Panc1 (cell line): Measurements from ENCODE around the gene INPP4B. TPM values are rescaled to one million over a fixed set of nuclear protein-coding genes. Genes with fewer than 3 reads are reported as not detected.
A peak's percentile ranks its signal among the peaks of the same experiment; 100 is the strongest.

Source experiments
- ATAC-seq: fragments of 200-7000 bp; cut with Tn5 transposase; 2 replicates; pipeline ENCODE4 v1.9.1; 2020; ENCODE audit warnings: mild to moderate bottlenecking, moderate library complexity
- BruUV-seq: library from RNA; stranded (reverse); fragments of 400-500 nt; replicated peaks from 2 replicates; lab custom pipeline; 2021; lab: Mats Ljungman, UMichigan
- CTCF ChIA-PET: fragments of 300-600 bp; sonication (Branson Sonifier 250); formaldehyde crosslinking; loops from one replicate; lab custom pipeline; 2022; ENCODE audit warnings: antibody characterized with exemption; lab: Charles Lee
- POLR2A ChIA-PET: fragments of 300-600 bp; sonication (Branson Sonifier 250); formaldehyde crosslinking; loops from one replicate; lab custom pipeline; 2022; ENCODE audit warnings: antibody characterized with exemption; lab: Charles Lee
- DNase-seq: peaks from one replicate; pipeline ENCODE4 v3.0.0-alpha.2; 2010; ENCODE audit warnings: low read depth, low spot score
- H3K27ac ChIP-seq: 2 replicates; pipeline ENCODE4 v1.5.1; 2011; ENCODE audit warnings: mild to moderate bottlenecking, low read length, inconsistent platforms
- H3K27me3 ChIP-seq: fragments of 200-500 bp; sonication (Bioruptor generic); 2 replicates; pipeline ENCODE4 v1.6.0; 2014; ENCODE audit warnings: low read length, inconsistent platforms; ENCODE audit not compliant: control insufficient read depth, insufficient read depth
- H3K36me3 ChIP-seq: fragments of 200-500 bp; sonication (Bioruptor generic); 2 replicates; pipeline ENCODE4 v1.5.1; 2014; ENCODE audit warnings: inconsistent platforms, mild to moderate bottlenecking, low read length, moderate library complexity; ENCODE audit not compliant: control insufficient read depth, insufficient read depth
- H3K4me1 ChIP-seq: 2 replicates; pipeline ENCODE4 v1.5.1; 2011; ENCODE audit warnings: inconsistent platforms, mild to moderate bottlenecking, low read length, moderate library complexity; ENCODE audit not compliant: control insufficient read depth, insufficient read depth
- H3K4me3 ChIP-seq, 2 experiments: 2 replicates each; pipeline ENCODE4 v1.5.1; 2011 to 2012; ENCODE audit warnings: low read depth in 2 of 2, low read length in 2 of 2, mild to moderate bottlenecking in 2 of 2, inconsistent platforms in 1 of 2, moderate library complexity in 1 of 2
- H3K9me3 ChIP-seq: fragments of 200-500 bp; sonication (Bioruptor generic); 2 replicates; pipeline ENCODE4 v1.5.1; 2014; ENCODE audit warnings: low read depth, mild to moderate bottlenecking, inconsistent platforms, low read length, moderate library complexity; ENCODE audit not compliant: control insufficient read depth, insufficient read depth
- POLR2AphosphoS5 ChIP-seq: IDR thresholded peaks from 2 replicates; pipeline ENCODE4 v1.6.1; 2012; ENCODE audit warnings: mild to moderate bottlenecking, low read depth, low read length, moderate library complexity
- SIN3A ChIP-seq: IDR thresholded peaks from 2 replicates; pipeline ENCODE4 v1.6.1; 2012; ENCODE audit warnings: low read depth, mild to moderate bottlenecking, low read length, moderate library complexity, borderline replicate concordance; ENCODE audit not compliant: insufficient read depth
- TCF7L2 ChIP-seq: IDR thresholded peaks from 2 replicates; pipeline ENCODE4 v1.6.1; 2011; ENCODE audit warnings: mild to moderate bottlenecking, low read depth, low read length, inconsistent platforms
- in situ Hi-C: cut with HindIII; loops from 2 replicates; pipeline ENCODE4 v1.10.0; 2016; ENCODE audit warnings: low sequenced_read_pairs, low pct_unique_long_range_greater_than_20kb
- intact Hi-C: fragments of 100-400 bp; cut with micrococcal nuclease; formaldehyde crosslinking; loops from one replicate; pipeline ENCODE4 v1.10.0; 2022; ENCODE audit not compliant: unreplicated experiment
- total RNA-seq: library from RNA; stranded (reverse); gene quantifications from one replicate; pipeline ENCODE4 v1.2.1, GENCODE V29; 2021; ENCODE audit not compliant: unreplicated experiment
- TF ChIP-seq, protein P1 (sequence below), 2 experiments: IDR thresholded peaks; 2 replicates each; pipeline ENCODE4 v1.6.1; 2011 to 2012; ENCODE audit warnings: low read depth in 2 of 2, control low read depth in 1 of 2, low read length in 1 of 2, mild to moderate bottlenecking in 1 of 2, moderate library complexity in 1 of 2; ENCODE audit not compliant: insufficient read depth in 1 of 2
- TF ChIP-seq, protein P2 (sequence below): fragments of 450-650 bp; IDR thresholded peaks from 2 replicates; pipeline ENCODE4 v1.5.1; 2017; ENCODE audit warnings: mild to moderate bottlenecking

INPP4B gene
- total RNA-seq, 1 experiment from 2014 or later: 4.5 TPM

DNA sequence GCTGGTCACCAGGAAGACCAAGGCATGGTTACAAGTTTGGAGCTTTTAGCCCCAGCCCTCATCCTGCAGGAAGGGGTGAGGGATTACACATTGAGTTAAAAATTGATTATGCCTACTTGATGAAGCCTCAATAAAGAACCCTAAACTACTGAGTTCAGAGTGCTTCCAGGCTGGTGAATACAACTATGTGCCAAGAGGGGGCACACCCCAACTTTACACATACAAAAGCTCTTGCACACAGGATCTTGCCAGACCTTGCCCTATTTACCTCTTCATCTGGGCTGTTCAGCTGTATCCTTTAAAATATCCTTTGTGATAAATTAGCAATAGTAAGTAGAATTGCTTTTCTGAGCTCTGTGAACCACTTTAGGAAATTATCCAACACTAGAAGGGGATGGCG is 489.3 kb downstream of the INPP4B start:
- TF ChIP-seq POLR2AphosphoS5 (no peak), SIN3A (no peak), TCF7L2 (no peak)
- TF ChIP-seq, protein P1, sequence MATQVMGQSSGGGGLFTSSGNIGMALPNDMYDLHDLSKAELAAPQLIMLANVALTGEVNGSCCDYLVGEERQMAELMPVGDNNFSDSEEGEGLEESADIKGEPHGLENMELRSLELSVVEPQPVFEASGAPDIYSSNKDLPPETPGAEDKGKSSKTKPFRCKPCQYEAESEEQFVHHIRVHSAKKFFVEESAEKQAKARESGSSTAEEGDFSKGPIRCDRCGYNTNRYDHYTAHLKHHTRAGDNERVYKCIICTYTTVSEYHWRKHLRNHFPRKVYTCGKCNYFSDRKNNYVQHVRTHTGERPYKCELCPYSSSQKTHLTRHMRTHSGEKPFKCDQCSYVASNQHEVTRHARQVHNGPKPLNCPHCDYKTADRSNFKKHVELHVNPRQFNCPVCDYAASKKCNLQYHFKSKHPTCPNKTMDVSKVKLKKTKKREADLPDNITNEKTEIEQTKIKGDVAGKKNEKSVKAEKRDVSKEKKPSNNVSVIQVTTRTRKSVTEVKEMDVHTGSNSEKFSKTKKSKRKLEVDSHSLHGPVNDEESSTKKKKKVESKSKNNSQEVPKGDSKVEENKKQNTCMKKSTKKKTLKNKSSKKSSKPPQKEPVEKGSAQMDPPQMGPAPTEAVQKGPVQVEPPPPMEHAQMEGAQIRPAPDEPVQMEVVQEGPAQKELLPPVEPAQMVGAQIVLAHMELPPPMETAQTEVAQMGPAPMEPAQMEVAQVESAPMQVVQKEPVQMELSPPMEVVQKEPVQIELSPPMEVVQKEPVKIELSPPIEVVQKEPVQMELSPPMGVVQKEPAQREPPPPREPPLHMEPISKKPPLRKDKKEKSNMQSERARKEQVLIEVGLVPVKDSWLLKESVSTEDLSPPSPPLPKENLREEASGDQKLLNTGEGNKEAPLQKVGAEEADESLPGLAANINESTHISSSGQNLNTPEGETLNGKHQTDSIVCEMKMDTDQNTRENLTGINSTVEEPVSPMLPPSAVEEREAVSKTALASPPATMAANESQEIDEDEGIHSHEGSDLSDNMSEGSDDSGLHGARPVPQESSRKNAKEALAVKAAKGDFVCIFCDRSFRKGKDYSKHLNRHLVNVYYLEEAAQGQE (IDR thresholded peaks at IDR 0.05; ENCODE audit: insufficient read depth in 1 of 2, low read depth in 2 of 2, low read length in 1 of 2): no peak
- TF ChIP-seq, protein P2, sequence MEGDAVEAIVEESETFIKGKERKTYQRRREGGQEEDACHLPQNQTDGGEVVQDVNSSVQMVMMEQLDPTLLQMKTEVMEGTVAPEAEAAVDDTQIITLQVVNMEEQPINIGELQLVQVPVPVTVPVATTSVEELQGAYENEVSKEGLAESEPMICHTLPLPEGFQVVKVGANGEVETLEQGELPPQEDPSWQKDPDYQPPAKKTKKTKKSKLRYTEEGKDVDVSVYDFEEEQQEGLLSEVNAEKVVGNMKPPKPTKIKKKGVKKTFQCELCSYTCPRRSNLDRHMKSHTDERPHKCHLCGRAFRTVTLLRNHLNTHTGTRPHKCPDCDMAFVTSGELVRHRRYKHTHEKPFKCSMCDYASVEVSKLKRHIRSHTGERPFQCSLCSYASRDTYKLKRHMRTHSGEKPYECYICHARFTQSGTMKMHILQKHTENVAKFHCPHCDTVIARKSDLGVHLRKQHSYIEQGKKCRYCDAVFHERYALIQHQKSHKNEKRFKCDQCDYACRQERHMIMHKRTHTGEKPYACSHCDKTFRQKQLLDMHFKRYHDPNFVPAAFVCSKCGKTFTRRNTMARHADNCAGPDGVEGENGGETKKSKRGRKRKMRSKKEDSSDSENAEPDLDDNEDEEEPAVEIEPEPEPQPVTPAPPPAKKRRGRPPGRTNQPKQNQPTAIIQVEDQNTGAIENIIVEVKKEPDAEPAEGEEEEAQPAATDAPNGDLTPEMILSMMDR: no peak
- Histone ChIP-seq H3K27me3 (no peaks in the 10 kb centered on the region), H3K36me3 (no peaks in the 10 kb centered on the region), H3K4me3 (no peak overlapping the region), H3K27ac (peak overlapping the region; percentile 17; the same call in 1 of the 2 replicates), H3K9me3 (no peaks in the 10 kb centered on the region), H3K4me1 (peaks cover 11% of the 10 kb centered on the region; the same call in 1 of the 2 replicates)
- ChIA-PET POLR2A (interaction anchor here (0.6 kb wide), 1 partner anchor 19 kb away, joined by 10 read pairs; no protein-coding TSS in a partner anchor), CTCF (no interaction called here)
- ATAC-seq (no peak), DNase-seq (no peak)
- no TSS peak for BruUV-seq
- in situ Hi-C loops (no loop called here), intact Hi-C loops (loop anchor here (5.0 kb wide), 1 partner anchor 366 kb away; no protein-coding TSS in a partner anchor)

DNA sequence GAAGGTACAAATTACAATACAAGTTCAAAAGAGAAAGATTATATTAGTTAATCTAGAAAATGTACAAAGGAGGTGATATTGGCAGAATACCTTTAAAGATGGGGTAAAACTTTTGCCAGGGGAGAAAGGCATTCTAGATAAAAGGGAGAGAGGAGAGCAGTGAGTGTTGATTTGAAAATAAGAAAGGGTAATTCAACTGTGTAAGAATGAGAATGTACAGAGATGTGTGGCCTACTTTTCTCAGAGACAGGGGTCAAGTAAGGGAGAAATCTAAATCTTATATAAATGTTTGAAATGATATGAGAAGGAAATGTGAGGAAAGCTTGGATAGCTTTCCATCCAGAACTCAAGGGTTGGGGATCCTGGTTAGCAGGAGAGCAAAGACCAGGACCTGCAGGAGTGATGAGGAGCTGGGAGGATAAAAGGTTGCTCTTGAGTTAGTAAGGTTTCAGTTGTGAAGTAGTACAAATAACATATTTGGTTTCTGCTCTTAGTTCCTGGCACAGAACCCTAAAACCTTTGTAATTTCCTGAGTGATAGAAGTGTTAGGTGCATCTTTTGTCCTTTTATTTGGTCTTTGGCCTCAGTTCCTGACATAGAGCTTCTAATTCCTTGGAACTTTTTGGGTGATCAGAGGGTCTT is 489.9 kb downstream of the INPP4B start:
- Histone ChIP-seq H3K4me1 (peaks cover 11% of the 10 kb centered on the region; the same call in 1 of the 2 replicates), H3K4me3 (no peak overlapping the region), H3K27ac (peak overlapping the region; percentile 17; the same call in 1 of the 2 replicates), H3K36me3 (no peaks in the 10 kb centered on the region), H3K27me3 (no peaks in the 10 kb centered on the region), H3K9me3 (no peaks in the 10 kb centered on the region)
- DNase-seq: no peak
- ChIA-PET CTCF (no interaction called here), POLR2A (interaction anchor here (0.6 kb wide), 1 partner anchor 19 kb away, joined by 10 read pairs; no protein-coding TSS in a partner anchor)
- BruUV-seq: no TSS peak
- ATAC-seq: no peak
- TF ChIP-seq POLR2AphosphoS5: no peak
- no peak for TF ChIP-seq TCF7L2
- no peak for TF ChIP-seq SIN3A
- TF ChIP-seq, protein P2: no peak
- TF ChIP-seq, protein P1 (IDR thresholded peaks at IDR 0.05; ENCODE audit: insufficient read depth in 1 of 2, low read depth in 2 of 2, low read length in 1 of 2): no peak
- in situ Hi-C loops: no loop called here
- intact Hi-C loops: loop anchor here (5.0 kb wide), 1 partner anchor 366 kb away; no protein-coding TSS in a partner anchor
